ENCODE measurements around the gene GCH1. TPM values are rescaled to one million over a fixed set of nuclear protein-coding genes. Genes with fewer than 3 reads are reported as not detected.
A peak's percentile ranks its signal among the peaks of the same experiment; 100 is the strongest.
"Not testable (repeated sequence)": the region's sequence is repeated elsewhere in the genome, so short reads cannot be mapped to it uniquely, and the experiment has no call there.

GCH1 gene, protein sequence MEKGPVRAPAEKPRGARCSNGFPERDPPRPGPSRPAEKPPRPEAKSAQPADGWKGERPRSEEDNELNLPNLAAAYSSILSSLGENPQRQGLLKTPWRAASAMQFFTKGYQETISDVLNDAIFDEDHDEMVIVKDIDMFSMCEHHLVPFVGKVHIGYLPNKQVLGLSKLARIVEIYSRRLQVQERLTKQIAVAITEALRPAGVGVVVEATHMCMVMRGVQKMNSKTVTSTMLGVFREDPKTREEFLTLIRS
- polyA plus RNA-seq (ENCODE audit: insufficient read length): 4.9 TPM

DNA sequence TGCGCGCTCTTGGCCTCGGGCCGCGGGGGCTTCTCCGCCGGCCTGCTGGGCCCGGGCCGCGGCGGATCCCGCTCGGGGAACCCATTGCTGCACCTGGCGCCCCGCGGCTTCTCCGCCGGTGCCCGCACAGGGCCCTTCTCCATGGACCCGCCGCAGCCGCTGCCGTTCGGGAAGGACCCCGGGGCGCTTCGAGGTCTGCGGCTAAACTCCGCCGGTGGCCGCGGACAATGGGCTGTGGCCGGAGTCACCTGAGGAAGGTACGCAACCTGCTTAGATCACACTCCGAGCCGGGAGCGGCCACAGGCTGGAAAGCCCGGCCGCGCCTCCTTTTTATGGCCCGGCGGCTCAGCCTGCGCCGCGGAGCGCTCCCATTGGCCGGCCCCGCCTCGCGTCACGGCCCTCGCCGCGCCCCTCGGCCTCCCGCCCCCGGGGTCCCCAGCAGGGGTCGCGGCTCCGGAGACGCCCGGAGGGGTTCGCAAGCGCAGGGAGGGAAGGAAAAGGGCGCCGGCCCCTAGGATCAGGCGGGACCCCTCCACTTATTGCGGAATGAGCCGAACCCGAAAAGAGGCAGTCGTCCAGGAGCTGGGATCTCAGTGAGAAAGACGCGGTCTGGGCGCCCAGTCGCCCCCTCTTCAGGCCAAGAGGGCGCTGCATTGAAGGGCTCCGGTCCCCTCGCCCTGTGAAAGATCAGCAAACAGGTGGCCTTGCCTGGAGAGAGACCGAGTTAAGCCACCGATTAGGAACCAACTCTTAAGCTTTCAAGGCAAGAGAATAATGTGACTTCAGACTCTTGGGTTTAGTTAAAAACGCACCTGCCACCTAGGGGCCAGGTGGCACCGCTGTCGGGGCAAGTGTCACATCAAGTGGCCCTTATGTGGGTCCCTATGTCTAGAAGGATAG, at the start of gene GCH1:
Gene GCH1, minus strand, starts transcription at position 306 of the 900 bp plus-strand sequence. Its CDS starts 163 bp downstream, at position 143.
- peak; percentile 75 for DNase-seq

- no peak for DNase-seq
Observed at GRCh38 chr14:54947230-54947629, 44.6 kb upstream of the GCH1 start.

DNA sequence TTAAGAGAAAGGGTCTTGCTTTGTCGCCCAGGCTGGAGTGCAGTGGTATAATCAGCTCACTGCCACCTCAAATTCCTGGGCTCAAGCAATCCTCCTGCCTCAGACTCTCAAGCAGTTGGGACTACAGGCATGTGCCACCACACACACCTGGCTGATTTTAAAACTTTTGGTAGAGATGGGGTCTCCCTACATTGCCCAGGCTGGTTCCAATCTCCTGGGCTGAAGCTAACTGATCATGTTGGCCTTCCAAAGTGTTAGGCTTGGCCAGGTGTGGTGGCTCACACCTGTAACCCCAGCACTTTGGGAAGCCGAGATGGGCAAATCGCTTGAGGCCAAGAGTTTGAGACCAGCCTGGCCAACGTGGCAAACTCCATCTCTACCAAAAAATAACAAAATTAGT, 43.9 kb upstream of the GCH1 start:
- DNase-seq: no peak

- no peak for DNase-seq
Observed at GRCh38 chr14:54944737-54945391, 42.2 kb upstream of the GCH1 start.

GRCh38 chr14:54942913-54943312, 40.3 kb upstream of the GCH1 start:
- DNase-seq: peak; percentile 3

DNA sequence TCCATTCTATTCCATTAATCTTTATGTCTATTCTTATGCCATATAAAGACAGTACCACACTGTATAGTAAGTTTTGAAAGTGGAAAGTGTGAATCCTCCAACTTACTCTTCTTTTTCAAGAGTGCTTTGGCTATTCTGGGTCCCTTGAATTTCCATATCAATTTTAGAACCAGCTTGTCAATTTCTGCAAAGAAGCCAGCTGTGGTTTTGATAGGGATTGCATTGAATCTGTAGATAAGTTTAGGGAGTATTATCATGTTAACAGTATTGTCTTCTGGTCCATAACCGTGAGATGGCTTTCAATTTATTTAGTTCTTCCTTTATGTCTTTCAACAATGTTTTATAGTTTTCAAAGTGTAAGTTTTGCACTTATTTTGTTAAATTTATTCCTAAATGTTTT, 34.2 kb upstream of the GCH1 start:
- no peak for DNase-seq

DNA sequence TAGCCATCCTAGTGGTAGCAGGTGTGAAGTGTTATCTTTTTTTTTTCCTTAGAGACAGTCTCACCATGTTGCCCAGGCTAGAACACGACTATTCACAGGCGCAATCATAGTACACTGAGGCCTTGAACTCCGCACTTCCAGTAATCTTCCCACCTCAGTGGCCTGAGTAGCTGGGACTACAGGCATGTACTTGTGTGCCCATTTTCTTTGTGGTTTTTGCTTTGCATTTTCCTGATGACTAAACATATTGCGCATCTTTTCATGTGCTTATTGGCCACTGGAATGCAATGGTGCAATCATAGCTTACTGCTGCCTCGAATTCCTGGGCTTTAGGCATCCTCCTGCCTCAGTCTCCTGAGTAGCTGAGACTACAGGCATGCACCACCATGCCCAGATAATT, 33.3 kb upstream of the GCH1 start:
- no peak for DNase-seq

GRCh38 chr14:54935100-54935499, 32.5 kb upstream of the GCH1 start:
- no peak for DNase-seq

- no peak for DNase-seq
Observed at GRCh38 chr14:54933006-54933405, 30.4 kb upstream of the GCH1 start.

- no peak for DNase-seq
Observed at GRCh38 chr14:54931598-54932340, 29.1 kb upstream of the GCH1 start.

DNA sequence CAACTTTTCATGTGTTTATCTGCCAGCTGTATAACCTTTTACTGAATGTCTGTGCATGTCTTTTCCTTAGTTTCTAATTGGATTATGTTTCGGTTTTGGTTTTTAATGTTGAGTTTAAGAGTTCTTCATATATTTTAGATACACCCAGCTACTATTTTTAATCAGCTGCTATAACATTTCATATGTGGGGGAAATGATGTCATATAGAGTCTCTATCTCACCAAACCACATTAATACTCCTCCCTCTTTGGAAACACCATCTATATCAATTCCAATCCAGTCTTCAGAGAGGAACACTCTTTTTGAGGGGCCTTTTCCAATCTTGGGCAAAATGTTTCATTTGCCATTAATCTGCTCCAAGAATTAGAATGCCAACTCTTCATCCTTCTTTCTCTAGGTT, 28.5 kb upstream of the GCH1 start:
- DNase-seq: no peak

DNA sequence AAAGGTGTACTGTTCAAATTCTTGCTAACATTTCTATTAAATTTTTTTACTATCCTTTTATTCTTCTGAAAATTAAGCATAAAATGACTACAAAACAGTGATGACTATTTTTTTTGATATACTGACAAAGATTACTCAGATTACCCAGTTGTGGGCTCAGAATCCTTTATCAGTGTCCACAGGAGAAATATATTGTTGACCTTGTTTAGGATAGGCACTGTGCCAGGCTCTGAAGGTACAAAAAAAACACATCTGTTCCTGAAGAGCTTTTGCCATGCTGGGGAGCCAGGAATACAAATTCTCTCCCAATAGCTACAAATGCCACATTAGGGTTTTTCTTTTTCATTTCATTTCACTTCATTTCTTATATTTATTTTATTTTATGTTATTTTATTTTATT, 26.9 kb upstream of the GCH1 start:
- no peak for DNase-seq

- no peak for DNase-seq
Observed at GRCh38 chr14:54928216-54928615, 25.6 kb upstream of the GCH1 start.

DNA sequence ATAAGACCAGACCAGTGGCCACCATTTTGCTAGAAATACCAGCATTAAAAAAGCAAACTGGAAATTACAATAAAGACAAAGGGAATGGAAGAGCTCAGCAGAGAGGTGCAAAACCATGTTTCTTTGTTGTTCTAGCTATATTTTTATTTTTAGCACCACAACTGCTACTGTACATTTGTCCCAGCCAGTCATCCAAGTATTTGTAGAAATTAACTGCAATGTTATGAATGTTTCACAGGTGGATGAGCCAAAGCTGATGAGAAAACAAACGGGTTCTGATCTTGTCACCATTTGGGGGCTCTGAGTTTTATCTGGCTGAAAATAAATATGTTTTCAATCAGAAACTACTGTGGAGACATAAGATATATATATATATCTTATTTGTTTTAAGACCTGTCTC, 24.9 kb upstream of the GCH1 start:
- DNase-seq: no peak

DNA sequence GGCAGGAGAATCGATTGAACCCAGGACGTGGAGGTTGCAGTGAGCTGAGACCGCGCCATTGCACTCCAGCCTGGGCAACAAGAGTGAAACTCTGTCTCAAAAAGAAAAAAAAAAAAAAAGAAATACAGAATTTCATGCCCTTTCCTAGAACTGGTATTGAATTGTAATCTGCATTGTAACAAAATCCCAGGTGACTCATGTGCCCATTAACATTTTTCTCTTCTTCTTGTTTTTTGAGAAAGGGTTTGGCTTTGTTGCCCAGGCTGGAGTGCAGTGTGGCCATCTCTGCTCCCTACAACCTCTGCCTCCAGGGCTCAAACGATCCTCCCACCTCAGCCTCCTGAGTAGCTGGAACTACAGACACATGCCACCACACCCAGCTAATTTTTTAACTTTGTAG, 23.9 kb upstream of the GCH1 start:
- DNase-seq: not testable (repeated sequence)

DNA sequence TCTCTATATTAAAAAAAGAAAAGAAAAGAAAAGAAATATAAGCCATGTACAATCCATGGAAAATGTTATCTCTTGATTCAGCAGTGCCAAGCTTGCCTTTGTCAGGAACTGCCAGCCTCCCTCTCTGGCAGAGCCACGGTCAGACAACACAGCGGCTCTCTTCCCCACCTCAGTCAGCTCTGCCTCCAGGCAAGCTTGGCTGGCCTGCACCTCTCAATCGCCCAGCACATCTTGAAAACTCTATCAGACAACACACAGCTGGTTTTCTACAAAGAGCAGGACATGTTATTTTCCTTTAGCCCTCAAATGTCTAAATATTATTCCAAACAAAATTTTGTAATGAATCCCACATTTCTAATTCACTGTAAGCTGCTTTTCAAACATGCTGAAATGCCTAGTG, 20.0 kb upstream of the GCH1 start:
- DNase-seq: peak; percentile 13

- no peak for DNase-seq
Observed at GRCh38 chr14:54920052-54920451, 17.4 kb upstream of the GCH1 start.

- no peak for DNase-seq
Observed at GRCh38 chr14:54919330-54919729, 16.7 kb upstream of the GCH1 start.

- DNase-seq: no peak
Observed at GRCh38 chr14:54918427-54918826, 15.8 kb upstream of the GCH1 start.

- no peak for DNase-seq
Observed at GRCh38 chr14:54916101-54916500, 13.5 kb upstream of the GCH1 start.

DNA sequence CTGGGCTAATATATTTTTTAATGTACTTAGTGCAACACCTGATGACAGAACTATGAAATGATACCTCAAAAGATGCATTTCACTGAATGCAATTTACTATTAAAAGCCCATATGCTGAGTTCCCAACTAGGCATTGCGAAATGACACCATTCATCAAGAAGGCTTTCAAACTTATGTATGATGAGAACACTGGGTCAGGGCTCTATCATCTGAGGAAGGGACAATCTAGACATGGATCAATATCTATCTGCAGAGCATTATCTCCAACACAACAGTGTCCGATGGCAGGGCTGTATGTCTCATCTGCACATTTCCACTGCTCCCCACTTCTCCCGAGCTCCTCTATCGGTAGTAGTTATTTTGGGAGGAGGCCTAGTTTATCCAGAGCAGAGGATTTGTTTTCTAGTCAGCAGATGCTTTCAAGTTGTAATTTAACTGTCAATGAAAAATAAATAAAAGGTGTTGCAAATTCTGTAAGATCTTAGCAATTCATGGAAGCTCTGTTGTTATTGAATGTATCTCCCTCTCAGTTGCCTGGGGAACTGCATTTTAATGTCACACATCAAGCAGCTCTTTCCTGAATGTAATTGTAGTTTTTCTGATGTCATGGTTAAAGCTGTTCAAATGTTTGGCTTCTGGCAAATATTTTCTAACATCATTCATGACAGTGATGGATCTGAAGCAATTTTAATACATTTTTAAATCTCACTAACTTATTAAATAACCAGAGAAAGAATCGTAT, 7.4 kb upstream of the GCH1 start:
- DNase-seq: no peak

DNA sequence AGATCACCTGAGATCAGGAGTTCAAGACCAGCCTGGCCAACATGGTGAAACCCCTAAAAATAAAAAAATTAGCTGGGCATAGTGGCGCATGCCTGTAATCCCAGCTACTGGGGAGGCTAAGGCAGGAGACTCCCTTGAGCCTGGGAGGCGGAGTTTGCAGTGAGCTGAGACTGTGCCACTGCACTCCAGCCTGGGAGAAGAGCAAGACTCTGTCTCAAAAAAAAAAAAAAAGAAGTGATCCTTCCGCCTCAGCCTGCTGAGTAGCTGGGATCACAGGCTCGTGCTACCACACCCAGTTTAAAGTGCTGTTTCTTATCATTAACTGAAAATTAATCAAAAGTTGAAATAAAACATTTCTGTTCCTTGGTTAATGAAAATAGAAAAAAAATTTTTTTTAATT, 6.3 kb upstream of the GCH1 start:
- not testable (repeated sequence) for DNase-seq

Data from hindlimb muscle (tissue), 1 donor.